ENCODE results near the gene METTL13. TPM values are rescaled to one million over a fixed set of nuclear protein-coding genes. Genes with fewer than 3 reads are reported as not detected.

The METTL13 gene
- total RNA-seq, 2 experiments from 2014 or later, result 6.5 to 7.9 TPM

DNA sequence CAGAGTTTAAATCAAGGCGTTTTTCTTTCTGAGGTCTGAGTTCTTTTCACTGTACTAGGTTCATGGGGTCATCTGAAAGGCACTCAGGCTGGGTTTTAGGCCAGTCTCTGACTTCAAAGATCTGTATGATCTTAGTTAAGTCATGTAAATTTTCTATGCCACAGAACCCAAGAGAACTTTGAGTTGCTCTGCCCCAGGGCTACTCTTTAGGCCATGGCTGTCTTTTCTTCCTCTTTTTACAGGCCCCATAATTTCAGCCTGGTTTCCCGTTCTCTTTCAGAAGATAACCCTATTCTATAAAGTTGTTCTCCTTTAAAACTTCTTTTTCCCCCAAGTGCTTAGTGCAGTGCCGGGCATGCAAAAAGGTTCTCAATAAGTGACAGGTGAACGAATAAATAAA lies 26.1 kb downstream of the METTL13 start:
- DNase-seq, result no peak
- Mint-ChIP-seq H3K4me1 (ENCODE audit: low read depth) (no peaks in the 10 kb centered on the region), H3K36me3 (ENCODE audit: low read depth) (no peaks in the 10 kb centered on the region), H3K27me3 (no peaks in the 10 kb centered on the region), H3K27ac (no peak overlapping the region), H3K9me3 (no peaks in the 10 kb centered on the region), H3K4me3 (no peak overlapping the region)
- TF ChIP-seq, protein P1, sequence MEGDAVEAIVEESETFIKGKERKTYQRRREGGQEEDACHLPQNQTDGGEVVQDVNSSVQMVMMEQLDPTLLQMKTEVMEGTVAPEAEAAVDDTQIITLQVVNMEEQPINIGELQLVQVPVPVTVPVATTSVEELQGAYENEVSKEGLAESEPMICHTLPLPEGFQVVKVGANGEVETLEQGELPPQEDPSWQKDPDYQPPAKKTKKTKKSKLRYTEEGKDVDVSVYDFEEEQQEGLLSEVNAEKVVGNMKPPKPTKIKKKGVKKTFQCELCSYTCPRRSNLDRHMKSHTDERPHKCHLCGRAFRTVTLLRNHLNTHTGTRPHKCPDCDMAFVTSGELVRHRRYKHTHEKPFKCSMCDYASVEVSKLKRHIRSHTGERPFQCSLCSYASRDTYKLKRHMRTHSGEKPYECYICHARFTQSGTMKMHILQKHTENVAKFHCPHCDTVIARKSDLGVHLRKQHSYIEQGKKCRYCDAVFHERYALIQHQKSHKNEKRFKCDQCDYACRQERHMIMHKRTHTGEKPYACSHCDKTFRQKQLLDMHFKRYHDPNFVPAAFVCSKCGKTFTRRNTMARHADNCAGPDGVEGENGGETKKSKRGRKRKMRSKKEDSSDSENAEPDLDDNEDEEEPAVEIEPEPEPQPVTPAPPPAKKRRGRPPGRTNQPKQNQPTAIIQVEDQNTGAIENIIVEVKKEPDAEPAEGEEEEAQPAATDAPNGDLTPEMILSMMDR (IDR thresholded peaks at IDR 0.05), result no peak
- no peak for ATAC-seq (ENCODE audit: poor library complexity)
- ChIA-PET CTCF (no interaction called here), POLR2A (no interaction called here)
- H3K27ac ChIP-seq (ENCODE audit: low read depth in 1 of 2, low read length in 2 of 2), result no peak overlapping the region
- intact Hi-C loops (cut with DNase I, micrococcal nuclease), result no loop called here
- H3K36me3 ChIP-seq (ENCODE audit: insufficient read depth, low read length), result no peaks in the 10 kb centered on the region
- H3K4me3 ChIP-seq (ENCODE audit: low read length), result no peak overlapping the region
- no peaks in the 10 kb centered on the region for H3K27me3 ChIP-seq (ENCODE audit: control insufficient read depth in 1 of 2, insufficient read depth in 2 of 2, low read length in 2 of 2)
- H3K4me1 ChIP-seq (ENCODE audit: insufficient read depth, low read length), result no peaks in the 10 kb centered on the region
- no peaks in the 10 kb centered on the region for H3K9me3 ChIP-seq (ENCODE audit: control insufficient read depth in 1 of 2, insufficient read depth in 1 of 2, low read length in 2 of 2)

DNA sequence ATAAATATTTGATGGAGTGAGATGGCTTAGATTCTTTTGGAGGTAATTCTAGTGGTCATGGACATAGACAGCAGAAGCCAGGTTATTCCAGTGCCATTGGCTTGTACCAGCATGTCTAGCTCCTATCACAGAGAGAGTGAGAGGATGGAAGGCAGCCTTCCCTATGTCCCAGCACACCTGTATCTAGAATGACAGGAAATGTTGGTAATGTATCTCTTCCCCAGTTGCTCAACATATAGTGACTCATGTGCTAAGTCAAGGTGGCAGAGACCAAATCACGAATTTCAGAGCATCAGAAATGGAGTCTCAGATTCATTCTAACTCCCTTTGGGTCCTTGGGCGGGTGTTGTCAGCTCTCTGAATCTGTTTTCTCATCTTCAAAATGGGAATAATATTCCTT lies 28.4 kb downstream of the METTL13 start:
- intact Hi-C loops (cut with DNase I, micrococcal nuclease), result no loop called here
- Mint-ChIP-seq H3K27ac (no peak overlapping the region), H3K36me3 (ENCODE audit: low read depth) (no peaks in the 10 kb centered on the region), H3K9me3 (no peaks in the 10 kb centered on the region), H3K27me3 (no peaks in the 10 kb centered on the region), H3K4me1 (ENCODE audit: low read depth) (no peaks in the 10 kb centered on the region), H3K4me3 (no peak overlapping the region)
- TF ChIP-seq, protein P1 (IDR thresholded peaks at IDR 0.05), result no peak
- POLR2A ChIA-PET, result no interaction called here
- H3K27ac ChIP-seq (ENCODE audit: low read depth in 1 of 2, low read length in 2 of 2), result no peak overlapping the region
- H3K4me3 ChIP-seq (ENCODE audit: low read length), result no peak overlapping the region
- no peaks in the 10 kb centered on the region for H3K36me3 ChIP-seq (ENCODE audit: insufficient read depth, low read length)
- DNase-seq, result no peak
- H3K9me3 ChIP-seq (ENCODE audit: control insufficient read depth in 1 of 2, insufficient read depth in 1 of 2, low read length in 2 of 2), result no peaks in the 10 kb centered on the region
- ATAC-seq (ENCODE audit: poor library complexity), result no peak
- CTCF ChIA-PET, result interaction anchor here (0.8 kb wide), 1 partner anchor 11 kb away, joined by 3 read pairs; no protein-coding TSS in a partner anchor
- H3K27me3 ChIP-seq (ENCODE audit: control insufficient read depth in 1 of 2, insufficient read depth in 2 of 2, low read length in 2 of 2), result no peaks in the 10 kb centered on the region
- H3K4me1 ChIP-seq (ENCODE audit: insufficient read depth, low read length), result no peaks in the 10 kb centered on the region

DNA sequence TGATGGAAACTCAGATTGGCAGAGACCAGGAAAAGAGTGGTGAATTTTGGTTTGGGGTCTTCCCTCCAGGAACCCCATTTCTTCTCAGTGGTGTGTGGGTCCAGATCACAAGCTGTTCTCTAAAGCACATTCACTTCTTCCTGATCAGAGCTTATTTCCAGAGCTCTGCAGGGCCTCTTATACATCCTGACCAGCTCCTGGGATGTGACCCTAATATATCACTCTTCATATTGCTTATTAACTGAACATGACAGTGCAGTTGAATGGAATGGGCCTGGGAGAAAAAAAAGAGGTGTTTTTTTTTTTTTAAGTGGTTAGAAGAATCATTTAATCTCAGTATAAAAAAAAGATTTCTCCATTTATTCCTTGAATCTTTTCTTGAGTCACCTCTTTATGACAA lies 30.2 kb downstream of the METTL13 start:
- Histone ChIP-seq H3K9me3 (ENCODE audit: control insufficient read depth in 1 of 2, insufficient read depth in 1 of 2, low read length in 2 of 2) (no peaks in the 10 kb centered on the region), H3K4me3 (ENCODE audit: low read length) (no peak overlapping the region), H3K27me3 (ENCODE audit: control insufficient read depth in 1 of 2, insufficient read depth in 2 of 2, low read length in 2 of 2) (no peaks in the 10 kb centered on the region), H3K36me3 (ENCODE audit: insufficient read depth, low read length) (no peaks in the 10 kb centered on the region), H3K4me1 (ENCODE audit: insufficient read depth, low read length) (no peaks in the 10 kb centered on the region), H3K27ac (ENCODE audit: low read depth in 1 of 2, low read length in 2 of 2) (no peak overlapping the region)
- H3K27ac Mint-ChIP-seq, result no peak overlapping the region
- ATAC-seq (ENCODE audit: poor library complexity) (no peak), DNase-seq (no peak)
- H3K4me1 Mint-ChIP-seq (ENCODE audit: low read depth), result no peaks in the 10 kb centered on the region
- H3K4me3 Mint-ChIP-seq, result no peak overlapping the region
- H3K27me3 Mint-ChIP-seq, result no peaks in the 10 kb centered on the region
- H3K36me3 Mint-ChIP-seq (ENCODE audit: low read depth), result no peaks in the 10 kb centered on the region
- TF ChIP-seq, protein P1 (IDR thresholded peaks at IDR 0.05), result no peak
- intact Hi-C loops (cut with DNase I, micrococcal nuclease), result no loop called here
- H3K9me3 Mint-ChIP-seq, result no peaks in the 10 kb centered on the region
- ChIA-PET CTCF (no interaction called here), POLR2A (no interaction called here)
